ENCODE measurements around the gene SIRT4.

The SIRT4 gene

GRCh38 chr12:120347766-120348165 lies 45.6 kb downstream of the SIRT4 start:
- H3K4me3 ChIP-seq (ENCODE audit: low read depth, low read length) = no peak overlapping the region
- no peak for TF ChIP-seq CTCF (conservative IDR thresholded peaks at IDR 0.05; ENCODE audit: low read depth, low read length)
- DNase-seq (ENCODE audit: low read depth) = no peak

GRCh38 chr12:120350576-120351350 lies 48.6 kb downstream of the SIRT4 start:
- TF ChIP-seq CTCF (conservative IDR thresholded peaks at IDR 0.05; ENCODE audit: low read depth, low read length) = no peak
- H3K4me3 ChIP-seq (ENCODE audit: low read depth, low read length) = no peak overlapping the region
- DNase-seq (ENCODE audit: low read depth) = no peak

- DNase-seq (ENCODE audit: low read depth) = peak; percentile 27
- TF ChIP-seq CTCF (conservative IDR thresholded peaks at IDR 0.05; ENCODE audit: low read depth, low read length) = no peak
- H3K4me3 ChIP-seq (ENCODE audit: low read depth, low read length) = no peak overlapping the region
These were observed 50.0 kb downstream of the SIRT4 start for GRCh38 chr12:120352117-120352516.

- DNase-seq (ENCODE audit: low read depth) = no peak
- TF ChIP-seq CTCF (conservative IDR thresholded peaks at IDR 0.05; ENCODE audit: low read depth, low read length) = no peak
- no peak overlapping the region for H3K4me3 ChIP-seq (ENCODE audit: low read depth, low read length)
These were observed 51.0 kb downstream of the SIRT4 start for GRCh38 chr12:120353136-120353535.

- no peak for TF ChIP-seq CTCF (conservative IDR thresholded peaks at IDR 0.05; ENCODE audit: low read depth, low read length)
- H3K4me3 ChIP-seq (ENCODE audit: low read depth, low read length) = no peak overlapping the region
- no peak for DNase-seq (ENCODE audit: low read depth)
These were observed 51.6 kb downstream of the SIRT4 start for GRCh38 chr12:120353556-120354317.

- H3K4me3 ChIP-seq (ENCODE audit: low read depth, low read length) = no peak overlapping the region
- peak; percentile 86 for DNase-seq (ENCODE audit: low read depth)
- peak; percentile 95 for TF ChIP-seq CTCF (conservative IDR thresholded peaks at IDR 0.05; ENCODE audit: low read depth, low read length)
These were observed 54.5 kb downstream of the SIRT4 start for GRCh38 chr12:120356567-120357030.

Measured in choroid plexus epithelial cell (primary cell).